ENCODE measurements around the gene ISCA2. TPM values are rescaled to one million over a fixed set of nuclear protein-coding genes. Genes with fewer than 3 reads are reported as not detected.

Gene ISCA2
- total RNA-seq, 1 donor from 2014 or later: 22.4 TPM

DNA sequence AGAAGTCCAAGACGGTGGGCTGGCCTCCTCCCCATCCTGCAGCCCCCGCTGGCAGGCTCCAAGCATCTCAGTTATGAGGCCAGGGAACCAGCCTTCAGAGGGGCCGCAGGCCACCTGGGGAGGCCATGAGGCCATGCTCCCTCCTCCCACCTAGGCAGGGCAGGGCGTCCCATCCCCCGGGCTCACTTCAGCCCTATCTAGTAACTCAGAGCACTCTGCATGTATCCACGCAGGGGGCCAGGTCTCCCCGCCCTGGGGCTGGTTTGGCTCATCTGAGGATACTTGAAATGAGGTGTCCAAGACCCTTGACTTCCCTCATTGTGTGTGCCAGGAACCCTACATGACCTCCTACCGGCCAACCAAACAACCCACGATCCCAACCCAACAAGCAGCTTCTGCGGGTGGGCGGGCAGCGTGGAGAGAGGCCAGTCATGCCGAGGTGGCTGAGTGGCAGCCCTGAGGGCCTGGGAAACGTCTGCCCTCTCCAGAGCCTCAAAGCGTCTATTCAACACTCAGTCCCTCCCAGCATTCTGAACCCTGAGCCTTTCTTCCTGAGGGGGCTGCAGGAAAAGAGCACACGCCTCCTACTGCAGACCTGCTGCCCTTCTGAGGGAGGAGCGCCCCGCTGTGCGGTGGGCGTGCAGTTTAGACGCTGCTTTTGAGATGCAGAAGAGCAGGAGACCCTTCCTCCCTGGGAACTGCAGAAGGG is 16.8 kb downstream of the ISCA2 start:
- Mint-ChIP-seq H3K36me3 (ENCODE audit: unreplicated experiment) (peaks cover 58% of the 10 kb centered on the region), H3K4me1 (ENCODE audit: unreplicated experiment) (peaks cover 33% of the 10 kb centered on the region), H3K9me3 (ENCODE audit: unreplicated experiment) (no peaks in the 10 kb centered on the region), H3K4me3 (ENCODE audit: unreplicated experiment) (no peak overlapping the region), H3K27me3 (ENCODE audit: unreplicated experiment) (no peaks in the 10 kb centered on the region), H3K27ac (ENCODE audit: unreplicated experiment) (peak overlapping the region; percentile 84)
- no peak for DNase-seq (ENCODE audit: extremely low spot score, unreplicated experiment)
- TF ChIP-seq, protein P1, sequence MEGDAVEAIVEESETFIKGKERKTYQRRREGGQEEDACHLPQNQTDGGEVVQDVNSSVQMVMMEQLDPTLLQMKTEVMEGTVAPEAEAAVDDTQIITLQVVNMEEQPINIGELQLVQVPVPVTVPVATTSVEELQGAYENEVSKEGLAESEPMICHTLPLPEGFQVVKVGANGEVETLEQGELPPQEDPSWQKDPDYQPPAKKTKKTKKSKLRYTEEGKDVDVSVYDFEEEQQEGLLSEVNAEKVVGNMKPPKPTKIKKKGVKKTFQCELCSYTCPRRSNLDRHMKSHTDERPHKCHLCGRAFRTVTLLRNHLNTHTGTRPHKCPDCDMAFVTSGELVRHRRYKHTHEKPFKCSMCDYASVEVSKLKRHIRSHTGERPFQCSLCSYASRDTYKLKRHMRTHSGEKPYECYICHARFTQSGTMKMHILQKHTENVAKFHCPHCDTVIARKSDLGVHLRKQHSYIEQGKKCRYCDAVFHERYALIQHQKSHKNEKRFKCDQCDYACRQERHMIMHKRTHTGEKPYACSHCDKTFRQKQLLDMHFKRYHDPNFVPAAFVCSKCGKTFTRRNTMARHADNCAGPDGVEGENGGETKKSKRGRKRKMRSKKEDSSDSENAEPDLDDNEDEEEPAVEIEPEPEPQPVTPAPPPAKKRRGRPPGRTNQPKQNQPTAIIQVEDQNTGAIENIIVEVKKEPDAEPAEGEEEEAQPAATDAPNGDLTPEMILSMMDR (IDR thresholded peaks at IDR 0.05): no peak

GRCh38 chr14:74510959-74511409 is 17.4 kb downstream of the ISCA2 start:
- H3K4me1 Mint-ChIP-seq (ENCODE audit: unreplicated experiment): peaks cover 33% of the 10 kb centered on the region
- no peak overlapping the region for H3K4me3 Mint-ChIP-seq (ENCODE audit: unreplicated experiment)
- TF ChIP-seq, protein P1 (IDR thresholded peaks at IDR 0.05): no peak
- peaks cover 57% of the 10 kb centered on the region for H3K36me3 Mint-ChIP-seq (ENCODE audit: unreplicated experiment)
- H3K27me3 Mint-ChIP-seq (ENCODE audit: unreplicated experiment): no peaks in the 10 kb centered on the region
- peak overlapping the region; percentile 84 for H3K27ac Mint-ChIP-seq (ENCODE audit: unreplicated experiment)
- DNase-seq (ENCODE audit: extremely low spot score, unreplicated experiment): no peak
- no peaks in the 10 kb centered on the region for H3K9me3 Mint-ChIP-seq (ENCODE audit: unreplicated experiment)

DNA sequence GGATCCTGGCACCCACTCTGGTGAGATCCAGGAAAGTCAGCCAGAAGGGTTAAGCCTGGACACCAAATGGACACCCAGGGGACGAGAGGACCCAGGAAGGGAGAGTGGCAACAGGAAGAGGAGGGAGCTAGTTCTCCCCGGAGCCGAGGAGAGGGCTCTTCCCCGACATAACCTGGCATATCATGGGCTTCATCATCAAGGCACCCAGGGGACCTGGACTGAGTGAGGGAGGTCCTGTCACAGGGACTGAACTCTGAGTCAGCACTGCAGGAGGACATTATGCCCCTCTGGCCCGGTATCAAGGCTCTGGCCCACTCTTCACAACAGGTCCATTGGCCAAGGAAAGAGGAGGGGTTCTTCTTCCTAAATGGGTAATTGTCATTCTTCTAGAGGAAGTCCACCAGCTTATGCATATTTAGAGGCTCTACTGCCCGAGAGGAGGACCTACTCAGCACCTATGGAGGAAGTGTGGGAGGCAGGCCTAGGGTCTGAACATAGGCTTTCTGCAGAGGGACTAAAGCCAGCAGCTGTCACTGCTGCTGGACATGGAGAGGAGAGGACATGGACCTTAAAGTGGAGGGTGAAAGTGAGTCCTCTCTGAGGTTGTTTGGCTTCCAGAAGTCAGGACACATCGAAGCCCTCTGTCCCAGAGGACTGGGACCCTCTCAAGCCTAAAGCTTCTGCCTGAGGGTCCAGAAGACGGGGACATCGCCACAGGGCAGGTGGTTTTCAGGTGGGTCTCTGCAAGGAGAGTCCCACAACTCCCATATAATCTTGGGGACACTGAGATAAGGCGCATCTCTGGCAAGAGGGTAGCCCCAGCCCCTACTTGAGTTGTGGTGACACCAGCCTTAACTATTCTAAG is 18.6 kb downstream of the ISCA2 start:
- peaks cover 57% of the 10 kb centered on the region for H3K36me3 Mint-ChIP-seq (ENCODE audit: unreplicated experiment)
- no peaks in the 10 kb centered on the region for H3K27me3 Mint-ChIP-seq (ENCODE audit: unreplicated experiment)
- no peaks in the 10 kb centered on the region for H3K9me3 Mint-ChIP-seq (ENCODE audit: unreplicated experiment)
- no peak for DNase-seq (ENCODE audit: extremely low spot score, unreplicated experiment)
- H3K4me3 Mint-ChIP-seq (ENCODE audit: unreplicated experiment): no peak overlapping the region
- peaks cover 41% of the 10 kb centered on the region for H3K4me1 Mint-ChIP-seq (ENCODE audit: unreplicated experiment)
- H3K27ac Mint-ChIP-seq (ENCODE audit: unreplicated experiment): peak overlapping the region; percentile 84
- TF ChIP-seq, protein P1 (IDR thresholded peaks at IDR 0.05): no peak

DNA sequence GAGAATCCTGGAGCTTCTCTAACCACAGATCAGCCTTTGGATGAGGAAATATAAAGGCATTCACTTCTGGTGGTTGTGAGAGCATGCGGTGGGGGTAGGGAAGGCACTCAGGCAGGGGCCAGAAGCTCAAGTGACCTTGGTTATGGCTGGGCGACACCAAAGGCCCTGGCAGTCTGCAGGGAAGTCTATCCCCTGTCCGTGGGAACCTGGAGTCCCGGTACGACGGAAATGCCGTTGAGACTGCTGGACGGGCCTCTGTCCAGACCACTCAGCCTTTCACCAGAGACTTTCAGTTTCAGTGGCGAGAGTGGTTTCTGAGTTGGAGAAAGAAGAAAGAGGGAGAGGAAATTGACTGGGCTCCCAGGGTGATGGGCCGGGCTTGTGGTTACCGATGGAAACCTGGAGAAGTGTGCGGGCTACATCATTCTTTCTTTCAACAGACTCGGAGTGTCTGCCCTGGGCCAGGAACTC is 20.9 kb downstream of the ISCA2 start:
- H3K4me3 Mint-ChIP-seq (ENCODE audit: unreplicated experiment): no peak overlapping the region
- H3K4me1 Mint-ChIP-seq (ENCODE audit: unreplicated experiment): peaks cover 43% of the 10 kb centered on the region
- peaks cover 57% of the 10 kb centered on the region for H3K36me3 Mint-ChIP-seq (ENCODE audit: unreplicated experiment)
- no peaks in the 10 kb centered on the region for H3K9me3 Mint-ChIP-seq (ENCODE audit: unreplicated experiment)
- no peaks in the 10 kb centered on the region for H3K27me3 Mint-ChIP-seq (ENCODE audit: unreplicated experiment)
- H3K27ac Mint-ChIP-seq (ENCODE audit: unreplicated experiment): peak overlapping the region; percentile 56
- TF ChIP-seq, protein P1 (IDR thresholded peaks at IDR 0.05): no peak
- DNase-seq (ENCODE audit: extremely low spot score, unreplicated experiment): no peak

Data from osteocyte (in vitro differentiated cells).